Thymus (tissue), 11 donors: ENCODE results near the gene CPA5. TPM values are rescaled to one million over a fixed set of nuclear protein-coding genes. Genes with fewer than 3 reads are reported as not detected.
"Not testable (repeated sequence)": the region's sequence is repeated elsewhere in the genome, so short reads cannot be mapped to it uniquely, and the experiment has no call there.

Experiments
- DNase-seq, 9 donors: peaks; one replicate each; pipeline ENCODE4 v3.0.0-alpha.2; 2013; ENCODE audit warnings: low spot score in 9 of 9, low read depth in 6 of 9, missing footprints in 1 of 9
- H3K27ac ChIP-seq, 2 donors: one replicate each; pipeline ENCODE4 v1.5.1; 2013; ENCODE audit warnings: control low read depth in 1 of 2, low read depth in 1 of 2, low read length in 1 of 2, mild to moderate bottlenecking in 1 of 2, moderate library complexity in 1 of 2
- H3K27me3 ChIP-seq, 2 donors: one replicate each; pipeline ENCODE4 v1.5.1; 2013; ENCODE audit warnings: low read length in 1 of 2; ENCODE audit not compliant: control insufficient read depth in 2 of 2, insufficient read depth in 1 of 2
- H3K36me3 ChIP-seq, 2 donors: one replicate each; pipeline ENCODE4 v1.5.1; 2013; ENCODE audit warnings: low read length in 1 of 2, mild to moderate bottlenecking in 1 of 2, moderate library complexity in 1 of 2; ENCODE audit not compliant: control insufficient read depth in 2 of 2, insufficient read depth in 2 of 2
- H3K4me1 ChIP-seq, 2 donors: one replicate each; pipeline ENCODE4 v1.5.1; 2013; ENCODE audit warnings: low read length in 2 of 2; ENCODE audit not compliant: control insufficient read depth in 2 of 2, insufficient read depth in 2 of 2
- H3K4me3 ChIP-seq, 2 donors: one replicate each; pipeline ENCODE4 v1.5.1; 2013; ENCODE audit warnings: low read length in 2 of 2, control low read depth in 1 of 2, mild to moderate bottlenecking in 1 of 2
- H3K9me3 ChIP-seq, 2 donors: one replicate each; pipeline ENCODE4 v1.5.1; 2013; ENCODE audit warnings: low read length in 1 of 2, mild to moderate bottlenecking in 1 of 2; ENCODE audit not compliant: control insufficient read depth in 2 of 2, insufficient read depth in 1 of 2
- WGBS: extraction: QIAGEN DNeasy Blood & Tissue Kit; methylation state at CpG from one replicate; pipeline ENCODE4 v1.1.7; 2013; 5-methylcytosine and 5-hydroxymethylcytosine counted together
- polyA plus RNA-seq: library from polyadenylated mRNA; stranded (reverse); fragments of 200-250 nt; gene quantifications from one replicate; pipeline ENCODE4 v1.2.3, GENCODE V29; 2013
- total RNA-seq: library from RNA; stranded (reverse); fragments of 120-200 nt; gene quantifications from one replicate; pipeline ENCODE4 v1.2.4, GENCODE V29; 2013
- donor health status: healthy.

The CPA5 gene
- total and polyA plus RNA-seq, 2 donors, result 6.7 to 17.2 TPM

- H3K36me3 ChIP-seq, result no peaks in the 10 kb centered on the region
- H3K27me3 ChIP-seq, result no peaks in the 10 kb centered on the region
- peak overlapping the region; percentile 85 to 100 for H3K27ac ChIP-seq
- peaks cover 63 to 98% of the 10 kb centered on the region in 2 donors for H3K4me1 ChIP-seq
- 78% methylated on average over 19 of the region's 19 CpGs for WGBS
- H3K4me3 ChIP-seq, result peak overlapping the region; percentile 10 to 16
- H3K9me3 ChIP-seq, result peaks cover 0 to 6% of the 10 kb centered on the region in 2 donors
- peak in 1 of 9 donors; percentile 72 for DNase-seq
Observed at GRCh38 chr7:130367836-130368746, 23.5 kb downstream of the CPA5 start.

GRCh38 chr7:130369110-130369711, 24.6 kb downstream of the CPA5 start:
- 59% methylated on average over 10 of the region's 10 CpGs for WGBS
- peak in 3 of 9 donors; percentile 32 to 77 (median 51) for DNase-seq
- Histone ChIP-seq H3K36me3 (no peaks in the 10 kb centered on the region), H3K27me3 (no peaks in the 10 kb centered on the region), H3K9me3 (peaks cover 0 to 6% of the 10 kb centered on the region in 2 donors), H3K27ac (peak overlapping the region; percentile 85 to 100), H3K4me1 (peaks cover 63 to 97% of the 10 kb centered on the region in 2 donors), H3K4me3 (peak overlapping the region; percentile 3 to 18)

DNA sequence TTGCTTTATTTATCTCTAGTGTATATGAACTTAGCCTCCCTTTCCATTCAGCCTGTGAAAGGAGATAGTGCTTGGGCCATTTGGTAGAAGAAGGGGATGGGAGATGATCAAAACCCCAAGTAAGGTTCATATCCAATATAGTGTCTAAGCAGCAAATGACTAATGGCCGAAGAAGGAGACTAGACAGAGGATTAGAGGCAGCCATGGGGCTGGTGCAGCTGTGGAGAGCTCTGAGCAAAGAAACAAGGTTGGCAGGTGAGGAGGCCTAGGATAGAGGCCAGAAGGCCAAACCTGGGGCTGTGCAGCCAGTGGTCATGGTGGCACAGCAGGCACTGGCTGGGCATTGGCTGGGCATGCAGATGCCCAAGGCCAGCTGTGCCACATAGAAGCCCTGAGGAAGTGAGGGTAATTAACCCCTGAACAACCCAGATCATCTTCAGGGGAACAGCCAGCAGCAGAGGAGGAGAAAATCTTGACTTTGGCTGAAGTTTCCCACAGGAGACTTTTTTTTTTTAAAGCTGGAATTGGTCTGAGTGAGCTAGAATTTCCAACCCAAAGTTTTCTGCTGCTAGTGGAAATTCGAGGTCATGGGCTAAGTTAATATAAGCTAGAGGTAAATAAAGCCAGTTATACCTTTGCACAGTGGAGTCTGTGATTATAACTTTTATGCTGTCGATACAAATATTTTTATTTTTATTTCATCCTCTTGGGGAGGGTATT, 25.4 kb downstream of the CPA5 start:
- H3K36me3 ChIP-seq, result no peaks in the 10 kb centered on the region
- H3K4me1 ChIP-seq, result peaks cover 56 to 90% of the 10 kb centered on the region in 2 donors
- peak overlapping the region; percentile 85 to 100 for H3K27ac ChIP-seq
- no peaks in the 10 kb centered on the region for H3K27me3 ChIP-seq
- no peak overlapping the region for H3K4me3 ChIP-seq
- peaks cover 0 to 6% of the 10 kb centered on the region in 2 donors for H3K9me3 ChIP-seq
- 95% methylated on average over 3 of the region's 3 CpGs for WGBS
- no peak for DNase-seq

DNA sequence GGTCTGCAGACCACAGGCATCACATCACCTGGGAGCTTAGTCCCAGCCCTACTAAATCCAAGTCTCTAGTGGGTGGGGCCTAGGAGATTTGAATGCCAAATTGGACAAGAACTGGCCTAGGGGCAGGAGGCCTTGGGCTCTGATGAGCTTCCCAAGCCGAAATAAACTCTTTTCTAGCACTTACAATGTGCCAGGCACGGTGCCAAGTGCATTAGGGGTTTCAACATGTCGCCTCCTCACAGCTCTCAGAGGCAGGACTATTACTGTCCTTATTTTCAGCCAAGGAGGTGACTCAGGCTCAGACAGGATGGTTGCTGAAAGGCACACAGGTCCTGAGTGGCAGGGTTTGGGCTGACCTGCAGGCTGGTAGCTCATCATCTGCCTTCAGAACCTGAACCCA, 26.4 kb downstream of the CPA5 start:
- DNase-seq, result no peak
- peaks cover 46 to 80% of the 10 kb centered on the region in 2 donors for H3K4me1 ChIP-seq
- no peaks in the 10 kb centered on the region for H3K27me3 ChIP-seq
- WGBS, result 96% methylated on average over 3 of the region's 3 CpGs
- no peak overlapping the region for H3K4me3 ChIP-seq
- H3K27ac ChIP-seq, result no peak overlapping the region
- peaks cover 2 to 12% of the 10 kb centered on the region in 2 donors for H3K9me3 ChIP-seq
- H3K36me3 ChIP-seq, result no peaks in the 10 kb centered on the region

DNA sequence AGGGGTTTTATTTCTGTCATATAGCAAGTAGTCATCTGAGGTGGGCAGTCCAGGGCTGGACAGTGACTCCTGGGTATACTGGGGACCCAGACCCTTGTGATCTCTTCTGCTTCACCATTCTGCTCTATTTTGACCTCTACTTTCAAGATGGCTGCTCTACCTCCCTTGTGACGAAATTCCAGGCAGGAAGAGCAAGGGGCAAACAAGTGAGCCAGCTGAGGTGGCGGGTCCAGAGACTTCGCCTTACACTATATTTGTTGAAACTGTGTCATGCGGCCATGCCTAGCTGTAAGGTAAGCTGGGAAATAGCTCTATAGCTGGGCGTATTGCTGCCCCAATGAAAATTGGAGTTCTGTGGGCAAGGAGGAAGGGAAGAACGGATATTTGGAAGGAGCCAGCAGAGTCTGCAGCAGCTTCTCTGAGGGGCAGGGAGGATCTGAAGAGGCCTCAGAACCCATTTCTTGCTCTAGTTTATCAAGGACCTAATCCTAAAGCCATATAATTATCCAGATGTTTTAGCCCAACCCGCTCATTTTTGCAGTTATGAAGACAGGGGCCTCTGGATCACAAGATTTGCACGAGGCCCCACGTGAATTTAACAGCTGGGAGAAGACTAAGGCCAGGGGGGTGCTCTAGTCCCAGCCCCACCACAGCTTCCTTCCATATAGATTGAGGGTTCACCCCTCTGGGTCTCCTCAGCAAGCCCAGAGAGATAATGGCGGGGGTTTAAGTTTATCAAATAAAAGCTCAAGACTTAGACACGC, 28.0 kb downstream of the CPA5 start:
- WGBS, result 79% methylated on average over 11 of the region's 11 CpGs
- Histone ChIP-seq H3K4me3 (no peak overlapping the region), H3K36me3 (no peaks in the 10 kb centered on the region), H3K27me3 (no peaks in the 10 kb centered on the region), H3K4me1 (peaks cover 32 to 64% of the 10 kb centered on the region in 2 donors), H3K9me3 (peaks cover 4 to 24% of the 10 kb centered on the region in 2 donors), H3K27ac (peak overlapping the region; percentile 59 to 79)
- peak in 1 of 9 donors; percentile 54 for DNase-seq

DNA sequence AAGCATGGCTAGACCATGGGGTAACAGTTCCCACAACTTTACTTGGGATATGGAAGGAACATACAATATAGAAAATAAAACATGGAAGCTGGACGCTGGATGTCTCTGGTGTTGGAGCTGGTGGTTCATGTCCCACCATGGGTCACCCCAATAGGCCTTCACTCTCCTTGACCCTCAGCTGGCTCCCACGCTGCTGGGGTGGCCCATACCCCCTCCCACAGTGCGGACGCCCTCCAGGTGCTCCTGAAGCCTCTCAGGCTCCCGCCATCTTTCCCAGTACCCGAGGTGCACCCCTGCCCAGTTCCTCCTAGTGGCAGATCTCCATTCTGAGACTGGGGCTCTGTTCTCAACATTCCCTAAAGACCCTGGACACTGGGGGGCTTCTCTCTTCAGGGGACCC, 29.9 kb downstream of the CPA5 start:
- WGBS, result 98% methylated on average over 6 of the region's 6 CpGs

DNA sequence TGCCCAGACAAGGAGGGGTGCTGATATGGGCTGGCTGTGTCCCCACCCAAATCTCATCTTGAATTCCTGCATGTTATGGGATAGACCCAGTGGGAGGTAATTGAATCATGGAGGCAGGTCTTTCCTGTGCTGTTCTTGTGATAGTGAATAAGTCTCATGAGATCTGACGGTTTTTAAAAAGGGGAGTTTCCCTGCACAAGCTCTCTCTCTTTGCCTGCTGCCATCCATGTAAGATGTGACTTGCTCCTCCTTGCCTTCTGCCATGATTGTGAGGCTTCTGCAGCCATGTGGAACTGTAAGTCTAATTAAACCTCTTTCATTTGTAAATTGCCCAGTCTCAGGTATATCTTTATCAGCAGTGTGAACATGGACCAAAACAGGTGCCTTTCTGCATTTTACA, 31.8 kb downstream of the CPA5 start:
- H3K4me3 ChIP-seq, H3K36me3 ChIP-seq, DNase-seq, H3K27ac ChIP-seq, H3K27me3 ChIP-seq: not testable (repeated sequence)
- H3K4me1 ChIP-seq, result peaks cover 3 to 44% of the 10 kb centered on the region in 2 donors
- H3K9me3 ChIP-seq, result peaks cover 4 to 26% of the 10 kb centered on the region in 2 donors
- WGBS, result 100% methylated on average over 1 of the region's 1 CpG

More for the DNA sequence above, 29.9 kb downstream of the CPA5 start:
- DNase-seq, result no peak
- Histone ChIP-seq H3K36me3 (no peaks in the 10 kb centered on the region), H3K27me3 (no peaks in the 10 kb centered on the region), H3K27ac (peak overlapping the region; percentile 68 to 79), H3K9me3 (peaks cover 4 to 29% of the 10 kb centered on the region in 2 donors), H3K4me1 (peaks cover 13 to 46% of the 10 kb centered on the region in 2 donors), H3K4me3 (no peak overlapping the region)

- WGBS, result 91% methylated on average over 6 of the region's 6 CpGs
- DNase-seq, result no peak
- H3K9me3 ChIP-seq, result peaks cover 4 to 26% of the 10 kb centered on the region in 2 donors
- peaks cover 3 to 39% of the 10 kb centered on the region in 2 donors for H3K4me1 ChIP-seq
- no peak overlapping the region for H3K4me3 ChIP-seq
- no peak overlapping the region for H3K27ac ChIP-seq
- H3K36me3 ChIP-seq, result no peaks in the 10 kb centered on the region
- no peaks in the 10 kb centered on the region for H3K27me3 ChIP-seq
Observed at GRCh38 chr7:130377178-130377577, 32.6 kb downstream of the CPA5 start.
